Neural cell (in vitro differentiated cells): ENCODE measurements around the gene DNAJB7.

Experiments
- EZH2 ChIP-seq: fragments of 200-600, 300-800 bp; shearing (Covaris generic), sonication (generic); IDR thresholded peaks from 2 replicates; pipeline ENCODE4 v1.6.1; 2014; ENCODE audit warnings: antibody characterized with exemption, low read length, borderline replicate concordance, mild to moderate bottlenecking; ENCODE audit not compliant: insufficient read depth, poor library complexity, severe bottlenecking
- POLR2AphosphoS5 ChIP-seq: IDR thresholded peaks from 2 replicates; pipeline ENCODE4 v1.6.1; 2012
- RAD21 ChIP-seq: fragments of 450-650 bp; conservative IDR thresholded peaks from 2 replicates; pipeline ENCODE4 v1.6.1; 2014; ENCODE audit warnings: antibody characterized with exemption, mild to moderate bottlenecking, moderate library complexity
- TAF1 ChIP-seq: IDR thresholded peaks from 2 replicates; pipeline ENCODE4 v1.6.1; 2012; ENCODE audit warnings: low read depth
- TF ChIP-seq, protein P1 (sequence below): fragments of 450-650 bp; IDR thresholded peaks from 2 replicates; pipeline ENCODE4 v1.5.1; 2014; ENCODE audit warnings: antibody characterized with exemption, mild to moderate bottlenecking, moderate library complexity; ENCODE audit not compliant: poor library complexity, severe bottlenecking
- TF ChIP-seq, protein P2 (sequence below): IDR thresholded peaks from 2 replicates; pipeline ENCODE4 v1.6.1; 2012; ENCODE audit warnings: borderline replicate concordance

DNA sequence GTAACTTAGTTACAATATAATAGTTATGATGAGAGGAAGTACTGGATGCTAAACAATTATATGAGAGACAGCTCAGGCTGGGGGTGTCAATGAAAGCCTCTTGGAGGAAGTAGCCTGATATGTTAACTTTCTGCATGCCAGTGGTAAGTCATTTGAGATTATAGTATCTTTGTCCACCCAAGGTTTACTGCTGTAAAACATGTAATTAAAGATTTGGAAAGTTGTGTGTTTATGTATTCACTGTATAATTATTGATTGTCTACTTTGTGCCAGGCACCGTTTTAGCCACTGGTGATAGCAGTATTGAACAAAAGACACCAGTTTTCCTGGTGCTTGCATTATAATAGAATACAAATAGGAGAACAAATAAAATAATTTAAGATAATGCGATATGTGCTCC lies 624 bp upstream of the DNAJB7 start:
- TF ChIP-seq, protein P1, sequence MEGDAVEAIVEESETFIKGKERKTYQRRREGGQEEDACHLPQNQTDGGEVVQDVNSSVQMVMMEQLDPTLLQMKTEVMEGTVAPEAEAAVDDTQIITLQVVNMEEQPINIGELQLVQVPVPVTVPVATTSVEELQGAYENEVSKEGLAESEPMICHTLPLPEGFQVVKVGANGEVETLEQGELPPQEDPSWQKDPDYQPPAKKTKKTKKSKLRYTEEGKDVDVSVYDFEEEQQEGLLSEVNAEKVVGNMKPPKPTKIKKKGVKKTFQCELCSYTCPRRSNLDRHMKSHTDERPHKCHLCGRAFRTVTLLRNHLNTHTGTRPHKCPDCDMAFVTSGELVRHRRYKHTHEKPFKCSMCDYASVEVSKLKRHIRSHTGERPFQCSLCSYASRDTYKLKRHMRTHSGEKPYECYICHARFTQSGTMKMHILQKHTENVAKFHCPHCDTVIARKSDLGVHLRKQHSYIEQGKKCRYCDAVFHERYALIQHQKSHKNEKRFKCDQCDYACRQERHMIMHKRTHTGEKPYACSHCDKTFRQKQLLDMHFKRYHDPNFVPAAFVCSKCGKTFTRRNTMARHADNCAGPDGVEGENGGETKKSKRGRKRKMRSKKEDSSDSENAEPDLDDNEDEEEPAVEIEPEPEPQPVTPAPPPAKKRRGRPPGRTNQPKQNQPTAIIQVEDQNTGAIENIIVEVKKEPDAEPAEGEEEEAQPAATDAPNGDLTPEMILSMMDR, result no peak
- TF ChIP-seq POLR2AphosphoS5 (no peak), EZH2 (no peak), TAF1 (no peak), RAD21 (no peak)
- TF ChIP-seq, protein P2, sequence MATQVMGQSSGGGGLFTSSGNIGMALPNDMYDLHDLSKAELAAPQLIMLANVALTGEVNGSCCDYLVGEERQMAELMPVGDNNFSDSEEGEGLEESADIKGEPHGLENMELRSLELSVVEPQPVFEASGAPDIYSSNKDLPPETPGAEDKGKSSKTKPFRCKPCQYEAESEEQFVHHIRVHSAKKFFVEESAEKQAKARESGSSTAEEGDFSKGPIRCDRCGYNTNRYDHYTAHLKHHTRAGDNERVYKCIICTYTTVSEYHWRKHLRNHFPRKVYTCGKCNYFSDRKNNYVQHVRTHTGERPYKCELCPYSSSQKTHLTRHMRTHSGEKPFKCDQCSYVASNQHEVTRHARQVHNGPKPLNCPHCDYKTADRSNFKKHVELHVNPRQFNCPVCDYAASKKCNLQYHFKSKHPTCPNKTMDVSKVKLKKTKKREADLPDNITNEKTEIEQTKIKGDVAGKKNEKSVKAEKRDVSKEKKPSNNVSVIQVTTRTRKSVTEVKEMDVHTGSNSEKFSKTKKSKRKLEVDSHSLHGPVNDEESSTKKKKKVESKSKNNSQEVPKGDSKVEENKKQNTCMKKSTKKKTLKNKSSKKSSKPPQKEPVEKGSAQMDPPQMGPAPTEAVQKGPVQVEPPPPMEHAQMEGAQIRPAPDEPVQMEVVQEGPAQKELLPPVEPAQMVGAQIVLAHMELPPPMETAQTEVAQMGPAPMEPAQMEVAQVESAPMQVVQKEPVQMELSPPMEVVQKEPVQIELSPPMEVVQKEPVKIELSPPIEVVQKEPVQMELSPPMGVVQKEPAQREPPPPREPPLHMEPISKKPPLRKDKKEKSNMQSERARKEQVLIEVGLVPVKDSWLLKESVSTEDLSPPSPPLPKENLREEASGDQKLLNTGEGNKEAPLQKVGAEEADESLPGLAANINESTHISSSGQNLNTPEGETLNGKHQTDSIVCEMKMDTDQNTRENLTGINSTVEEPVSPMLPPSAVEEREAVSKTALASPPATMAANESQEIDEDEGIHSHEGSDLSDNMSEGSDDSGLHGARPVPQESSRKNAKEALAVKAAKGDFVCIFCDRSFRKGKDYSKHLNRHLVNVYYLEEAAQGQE, result no peak
